ENCODE results near the gene ATP8B2.
"Not testable (repeated sequence)": the region's sequence is repeated elsewhere in the genome, so short reads cannot be mapped to it uniquely, and the experiment has no call there.

ATP8B2 gene, protein sequence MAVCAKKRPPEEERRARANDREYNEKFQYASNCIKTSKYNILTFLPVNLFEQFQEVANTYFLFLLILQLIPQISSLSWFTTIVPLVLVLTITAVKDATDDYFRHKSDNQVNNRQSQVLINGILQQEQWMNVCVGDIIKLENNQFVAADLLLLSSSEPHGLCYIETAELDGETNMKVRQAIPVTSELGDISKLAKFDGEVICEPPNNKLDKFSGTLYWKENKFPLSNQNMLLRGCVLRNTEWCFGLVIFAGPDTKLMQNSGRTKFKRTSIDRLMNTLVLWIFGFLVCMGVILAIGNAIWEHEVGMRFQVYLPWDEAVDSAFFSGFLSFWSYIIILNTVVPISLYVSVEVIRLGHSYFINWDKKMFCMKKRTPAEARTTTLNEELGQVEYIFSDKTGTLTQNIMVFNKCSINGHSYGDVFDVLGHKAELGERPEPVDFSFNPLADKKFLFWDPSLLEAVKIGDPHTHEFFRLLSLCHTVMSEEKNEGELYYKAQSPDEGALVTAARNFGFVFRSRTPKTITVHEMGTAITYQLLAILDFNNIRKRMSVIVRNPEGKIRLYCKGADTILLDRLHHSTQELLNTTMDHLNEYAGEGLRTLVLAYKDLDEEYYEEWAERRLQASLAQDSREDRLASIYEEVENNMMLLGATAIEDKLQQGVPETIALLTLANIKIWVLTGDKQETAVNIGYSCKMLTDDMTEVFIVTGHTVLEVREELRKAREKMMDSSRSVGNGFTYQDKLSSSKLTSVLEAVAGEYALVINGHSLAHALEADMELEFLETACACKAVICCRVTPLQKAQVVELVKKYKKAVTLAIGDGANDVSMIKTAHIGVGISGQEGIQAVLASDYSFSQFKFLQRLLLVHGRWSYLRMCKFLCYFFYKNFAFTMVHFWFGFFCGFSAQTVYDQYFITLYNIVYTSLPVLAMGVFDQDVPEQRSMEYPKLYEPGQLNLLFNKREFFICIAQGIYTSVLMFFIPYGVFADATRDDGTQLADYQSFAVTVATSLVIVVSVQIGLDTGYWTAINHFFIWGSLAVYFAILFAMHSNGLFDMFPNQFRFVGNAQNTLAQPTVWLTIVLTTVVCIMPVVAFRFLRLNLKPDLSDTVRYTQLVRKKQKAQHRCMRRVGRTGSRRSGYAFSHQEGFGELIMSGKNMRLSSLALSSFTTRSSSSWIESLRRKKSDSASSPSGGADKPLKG

GRCh38 chr1:154324669-154325582 is at the start of gene ATP8B2:
TSS of gene ATP8B2 (plus strand) at chr1:154325525. CDS start at chr1:154328142, 2,617 bp downstream.
- no peak for DNase-seq (ENCODE audit: low read depth, low spot score)

GRCh38 chr1:154276797-154277196 is 48.5 kb upstream of the ATP8B2 start:
- DNase-seq (ENCODE audit: low read depth, low spot score), result no peak

DNA sequence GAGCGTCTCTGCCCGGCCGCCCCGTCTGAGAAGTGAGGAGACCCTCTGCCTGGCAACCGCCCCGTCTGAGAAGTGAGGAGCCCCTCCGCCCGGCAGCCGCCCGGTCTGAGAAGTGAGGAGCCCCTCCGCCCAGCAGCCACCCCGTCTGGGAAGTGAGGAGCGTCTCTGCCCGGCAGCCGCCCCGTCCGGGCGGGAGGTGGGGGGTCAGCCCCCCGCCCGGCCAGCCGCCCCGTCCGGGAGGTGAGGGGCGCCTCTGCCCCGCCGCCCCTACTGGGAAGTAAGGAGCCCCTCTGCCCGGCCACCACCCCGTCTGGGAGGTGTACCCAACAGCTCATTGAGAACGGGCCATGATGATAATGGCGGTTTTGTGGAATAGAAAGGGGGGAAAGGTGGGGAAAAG is 37.7 kb upstream of the ATP8B2 start:
- DNase-seq (ENCODE audit: low read depth, low spot score), result not testable (repeated sequence)

- DNase-seq (ENCODE audit: low read depth, low spot score), result no peak
These were observed 36.7 kb upstream of the ATP8B2 start for GRCh38 chr1:154288661-154289060.

DNA sequence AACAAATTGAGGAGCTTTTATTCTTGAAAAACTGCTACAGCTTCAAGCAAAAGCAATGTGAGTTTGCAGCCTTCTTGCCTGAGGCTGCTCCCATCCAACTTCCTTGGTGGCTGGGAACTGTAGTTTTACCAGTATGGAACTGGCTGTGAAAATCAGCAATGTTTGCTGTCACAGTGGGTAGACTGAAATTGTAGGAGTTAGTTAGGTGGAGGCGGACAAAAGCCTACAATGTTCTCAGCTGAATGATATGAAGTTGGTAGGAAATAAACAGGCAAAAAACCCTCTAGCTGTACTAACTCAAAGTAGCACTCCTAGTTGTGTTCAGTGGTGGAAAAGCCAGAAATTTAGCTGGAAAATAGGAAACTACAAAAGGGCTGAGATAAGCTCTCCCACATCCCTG is 34.4 kb upstream of the ATP8B2 start:
- no peak for DNase-seq (ENCODE audit: low read depth, low spot score)

GRCh38 chr1:154295408-154296235 is 29.7 kb upstream of the ATP8B2 start:
- no peak for DNase-seq (ENCODE audit: low read depth, low spot score)

DNA sequence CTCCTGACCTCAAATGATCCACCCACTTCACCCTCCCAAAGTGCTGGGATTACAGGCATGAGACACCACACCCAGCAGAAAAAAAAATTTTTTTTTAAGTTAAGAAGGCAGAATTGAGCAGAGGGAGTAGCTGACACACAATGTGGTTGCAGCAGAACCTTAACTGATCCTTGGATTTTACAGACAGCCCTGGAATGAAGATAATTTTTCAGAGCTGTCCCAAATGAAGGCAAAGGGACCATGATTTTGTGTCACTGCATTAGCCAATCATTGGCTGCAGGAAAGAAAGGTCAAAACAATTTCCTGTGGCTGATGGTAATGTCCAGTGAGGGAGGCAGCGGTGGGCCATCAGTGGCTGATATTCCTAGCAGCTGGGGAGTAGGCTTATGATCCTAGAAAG is 23.7 kb upstream of the ATP8B2 start:
- no peak for DNase-seq (ENCODE audit: low read depth, low spot score)

GRCh38 chr1:154304664-154305337 is 20.5 kb upstream of the ATP8B2 start:
- no peak for DNase-seq (ENCODE audit: low read depth, low spot score)

DNA sequence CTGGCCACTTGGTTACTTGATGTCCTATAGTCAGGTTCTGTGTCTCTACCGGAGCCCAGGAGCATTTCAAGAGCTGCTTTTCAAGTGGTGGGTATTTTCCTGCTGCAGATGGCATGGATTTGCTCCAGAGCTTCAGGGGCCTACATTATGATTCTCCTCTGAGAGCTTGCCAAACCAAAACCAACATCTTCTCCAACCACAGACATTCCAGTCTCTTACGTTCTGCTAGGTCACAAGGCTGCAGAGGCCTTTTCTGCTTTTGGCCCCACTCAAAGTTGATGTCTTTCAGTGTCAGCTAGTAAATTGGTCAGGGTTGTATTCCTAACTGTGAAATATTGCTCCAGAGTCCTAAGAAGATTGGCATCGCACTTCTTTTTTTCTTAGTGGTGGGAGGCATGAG is 19.2 kb upstream of the ATP8B2 start:
- no peak for DNase-seq (ENCODE audit: low read depth, low spot score)

DNA sequence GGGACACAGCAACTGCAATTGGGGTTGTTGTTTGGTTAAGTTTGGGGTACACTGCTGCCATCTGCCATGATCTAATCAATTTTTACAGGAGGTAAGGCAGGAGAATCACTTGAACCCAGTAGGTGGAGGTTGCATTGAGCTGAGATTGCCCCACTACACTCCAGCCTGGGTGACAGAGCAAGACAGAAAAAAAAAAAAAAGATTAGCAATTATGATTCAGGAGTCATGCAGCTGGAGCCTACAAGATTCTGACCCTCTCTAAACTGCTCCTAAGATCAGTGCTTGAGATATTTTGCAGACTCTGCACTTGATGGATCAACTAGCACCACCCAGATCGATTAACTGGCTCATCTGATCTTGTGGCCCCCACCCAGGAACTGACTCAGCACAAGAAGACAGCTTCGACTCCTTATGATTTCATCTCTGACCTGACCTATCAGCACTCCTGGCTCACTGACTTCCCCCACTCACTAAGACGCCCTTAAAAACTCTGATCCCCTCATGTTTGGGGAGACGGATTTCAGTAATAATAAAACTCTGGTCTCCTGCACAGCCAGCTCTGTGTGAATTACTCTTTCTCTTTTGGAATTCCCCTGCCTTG is 17.6 kb upstream of the ATP8B2 start:
- DNase-seq (ENCODE audit: low read depth, low spot score), result not testable (repeated sequence)

DNA sequence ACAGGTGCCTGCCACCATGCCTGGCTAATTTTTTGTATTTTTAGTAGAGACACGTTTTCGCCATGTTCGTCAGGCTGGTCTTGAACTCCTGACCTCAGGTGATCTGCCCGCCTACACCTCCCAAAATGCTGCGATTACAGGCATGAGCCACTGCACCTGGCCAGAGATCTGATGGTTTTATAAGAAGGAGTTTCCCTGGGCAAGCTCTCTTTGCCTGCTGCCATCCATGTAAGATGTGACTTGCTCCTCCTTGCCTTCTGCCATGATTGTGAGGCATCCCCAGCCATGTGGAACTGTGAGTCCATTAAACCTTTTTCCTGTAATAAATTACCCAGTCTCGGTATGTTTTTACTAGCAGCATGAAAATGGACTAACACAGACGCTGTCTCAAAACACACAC is 16.2 kb upstream of the ATP8B2 start:
- not testable (repeated sequence) for DNase-seq (ENCODE audit: low read depth, low spot score)

GRCh38 chr1:154312229-154313065 is 12.9 kb upstream of the ATP8B2 start:
- not testable (repeated sequence) for DNase-seq (ENCODE audit: low read depth, low spot score)

DNA sequence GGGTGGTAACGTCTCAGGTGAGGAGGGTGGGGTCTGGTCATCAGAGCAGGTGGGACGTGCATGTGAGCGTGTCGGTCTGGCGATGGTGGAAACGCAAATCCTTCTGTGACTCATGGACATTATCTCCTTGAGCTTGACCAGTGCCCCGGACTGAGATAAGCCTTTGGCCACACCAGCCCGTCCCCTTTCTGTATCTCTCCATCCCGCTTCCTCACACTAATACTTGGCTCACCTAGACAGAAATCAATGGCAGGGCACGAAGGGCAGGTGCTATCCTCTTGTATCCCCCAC is 12.3 kb upstream of the ATP8B2 start:
- DNase-seq (ENCODE audit: low read depth, low spot score), result no peak

DNA sequence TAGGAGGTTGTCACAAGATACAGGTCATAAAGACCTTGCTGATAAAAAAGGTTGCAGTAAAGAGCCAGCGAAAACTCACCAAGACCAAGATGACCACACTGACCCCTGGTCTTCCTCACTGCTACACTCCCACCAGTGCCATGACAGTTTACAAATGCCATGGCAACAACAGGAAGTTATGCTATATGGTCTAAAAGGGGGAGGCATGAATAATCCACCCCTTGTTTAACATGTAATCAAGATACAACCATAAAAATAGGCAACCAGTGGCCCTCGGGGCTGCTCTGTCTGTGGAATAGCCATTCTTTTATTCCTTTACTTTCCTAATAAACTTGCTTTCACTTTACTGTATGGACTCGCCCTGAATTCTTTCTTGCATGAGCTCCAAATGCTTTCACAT is 11.1 kb upstream of the ATP8B2 start:
- DNase-seq (ENCODE audit: low read depth, low spot score), result not testable (repeated sequence)

- DNase-seq (ENCODE audit: low read depth, low spot score), result no peak
These were observed 8.6 kb upstream of the ATP8B2 start for GRCh38 chr1:154316704-154317103.

GRCh38 chr1:154318386-154318785 is 6.9 kb upstream of the ATP8B2 start:
- no peak for DNase-seq (ENCODE audit: low read depth, low spot score)

GRCh38 chr1:154320882-154321608 is 4.3 kb upstream of the ATP8B2 start, which contains the start of gene AQP10:
TSS of gene AQP10 (plus strand) at chr1:154321093. CDS start at chr1:154321156, 63 bp downstream.
- DNase-seq (ENCODE audit: low read depth, low spot score), result no peak

GRCh38 chr1:154321609-154321934 is 3.8 kb upstream of the ATP8B2 start:
- DNase-seq (ENCODE audit: low read depth, low spot score), result not testable (repeated sequence)
